Muscle layer of duodenum (tissue), 2 donors: ENCODE data around the gene MAP9.
"Not testable (repeated sequence)": the region's sequence is repeated elsewhere in the genome, so short reads cannot be mapped to it uniquely, and the experiment has no call there.

Experiments used
- H3K27ac ChIP-seq: one replicate; pipeline ENCODE4 v1.7.0; 2013; ENCODE audit warnings: mild to moderate bottlenecking, low read length
- H3K27me3 ChIP-seq: one replicate; pipeline ENCODE4 v1.7.0; 2013; ENCODE audit warnings: low read depth, mild to moderate bottlenecking, control low read depth, low read length
- H3K36me3 ChIP-seq, 2 donors: one replicate each; pipeline ENCODE4 v1.7.0; 2013; ENCODE audit warnings: low read length in 2 of 2, control low read depth in 1 of 2, mild to moderate bottlenecking in 1 of 2; ENCODE audit not compliant: insufficient read depth in 2 of 2, control insufficient read depth in 1 of 2
- H3K4me1 ChIP-seq, 2 donors: one replicate each; pipeline ENCODE4 v1.7.0; 2013; ENCODE audit warnings: low read length in 2 of 2, mild to moderate bottlenecking in 2 of 2, control low read depth in 1 of 2, moderate library complexity in 1 of 2; ENCODE audit not compliant: insufficient read depth in 2 of 2, control insufficient read depth in 1 of 2
- H3K4me3 ChIP-seq, 2 donors: one replicate each; pipeline ENCODE4 v1.7.0; 2013; ENCODE audit warnings: low read length in 2 of 2, low read depth in 1 of 2, mild to moderate bottlenecking in 1 of 2
- H3K9me3 ChIP-seq, 2 donors: one replicate each; pipeline ENCODE4 v1.7.0; 2013; ENCODE audit warnings: low read length in 2 of 2, control low read depth in 1 of 2, mild to moderate bottlenecking in 1 of 2; ENCODE audit not compliant: control insufficient read depth in 1 of 2
- donor health status: healthy.

The MAP9 gene

GRCh38 chr4:155376387-155377268 lies at the start of gene MAP9:
Gene MAP9 (minus strand): TSS chr4:155376965. CDS start chr4:155375850, 1,115 bp downstream.
- Histone ChIP-seq H3K9me3 (no peaks in the 10 kb centered on the region), H3K36me3 (no peaks in the 10 kb centered on the region), H3K4me3 (peak within 1 kb of the TSS; percentile 63 to 79), H3K4me1 (peaks cover 0 to 7% of the 10 kb centered on the region in 2 donors), H3K27ac (peak within 1 kb of the TSS; percentile 5), H3K27me3 (no peaks in the 10 kb centered on the region)

GRCh38 chr4:155424778-155425177 lies 48.0 kb upstream of the MAP9 start:
- peaks cover 0 to 19% of the 10 kb centered on the region in 2 donors for H3K4me1 ChIP-seq
- not testable (repeated sequence) for H3K9me3 ChIP-seq, H3K4me3 ChIP-seq, H3K27ac ChIP-seq, H3K36me3 ChIP-seq, H3K27me3 ChIP-seq

- no peak overlapping the region for H3K4me3 ChIP-seq
- no peak overlapping the region for H3K27ac ChIP-seq
- H3K27me3 ChIP-seq, result no peaks in the 10 kb centered on the region
- H3K4me1 ChIP-seq, result peaks cover 0 to 19% of the 10 kb centered on the region in 2 donors
- H3K36me3 ChIP-seq, result no peaks in the 10 kb centered on the region
- H3K9me3 ChIP-seq, result no peaks in the 10 kb centered on the region
Measured at GRCh38 chr4:155423671-155424070, 46.9 kb upstream of the MAP9 start.

GRCh38 chr4:155419266-155419665 lies 42.5 kb upstream of the MAP9 start:
- Histone ChIP-seq H3K4me1 (no peaks in the 10 kb centered on the region), H3K4me3 (no peak overlapping the region), H3K27me3 (no peaks in the 10 kb centered on the region), H3K36me3 (no peaks in the 10 kb centered on the region), H3K9me3 (no peaks in the 10 kb centered on the region), H3K27ac (no peak overlapping the region)

GRCh38 chr4:155415662-155416061 lies 38.9 kb upstream of the MAP9 start:
- Histone ChIP-seq H3K27ac (no peak overlapping the region), H3K36me3 (no peaks in the 10 kb centered on the region), H3K4me3 (no peak overlapping the region), H3K9me3 (no peaks in the 10 kb centered on the region), H3K4me1 (no peaks in the 10 kb centered on the region), H3K27me3 (no peaks in the 10 kb centered on the region)

- H3K9me3 ChIP-seq, result no peaks in the 10 kb centered on the region
- H3K36me3 ChIP-seq, result no peaks in the 10 kb centered on the region
- H3K4me3 ChIP-seq, result no peak overlapping the region
Measured at GRCh38 chr4:155413451-155413850, 36.7 kb upstream of the MAP9 start.

GRCh38 chr4:155411546-155411945 lies 34.8 kb upstream of the MAP9 start:
- H3K4me3 ChIP-seq, result no peak overlapping the region
- no peaks in the 10 kb centered on the region for H3K36me3 ChIP-seq
- H3K4me1 ChIP-seq, result no peaks in the 10 kb centered on the region
- H3K27me3 ChIP-seq, result no peaks in the 10 kb centered on the region
- no peaks in the 10 kb centered on the region for H3K9me3 ChIP-seq
- H3K27ac ChIP-seq, result no peak overlapping the region

More at GRCh38 chr4:155413451-155413850, 36.7 kb upstream of the MAP9 start:
- Histone ChIP-seq H3K4me1 (no peaks in the 10 kb centered on the region), H3K27me3 (no peaks in the 10 kb centered on the region), H3K27ac (no peak overlapping the region)

GRCh38 chr4:155408796-155409195 lies 32.0 kb upstream of the MAP9 start:
- Histone ChIP-seq H3K27ac (no peak overlapping the region), H3K4me3 (no peak overlapping the region), H3K4me1 (peaks cover 0 to 4% of the 10 kb centered on the region in 2 donors), H3K36me3 (no peaks in the 10 kb centered on the region), H3K27me3 (no peaks in the 10 kb centered on the region), H3K9me3 (no peaks in the 10 kb centered on the region)

- H3K4me3 ChIP-seq, result no peak overlapping the region
- peaks cover 0 to 4% of the 10 kb centered on the region in 2 donors for H3K4me1 ChIP-seq
- H3K27ac ChIP-seq, result no peak overlapping the region
- no peaks in the 10 kb centered on the region for H3K36me3 ChIP-seq
- no peaks in the 10 kb centered on the region for H3K9me3 ChIP-seq
- no peaks in the 10 kb centered on the region for H3K27me3 ChIP-seq
Measured at GRCh38 chr4:155407480-155407879, 30.7 kb upstream of the MAP9 start.

GRCh38 chr4:155405059-155405458 lies 28.3 kb upstream of the MAP9 start:
- H3K27ac ChIP-seq, result no peak overlapping the region
- H3K4me1 ChIP-seq, result peaks cover 0 to 4% of the 10 kb centered on the region in 2 donors
- no peak overlapping the region for H3K4me3 ChIP-seq
- no peaks in the 10 kb centered on the region for H3K9me3 ChIP-seq
- no peaks in the 10 kb centered on the region for H3K36me3 ChIP-seq
- H3K27me3 ChIP-seq, result no peaks in the 10 kb centered on the region

GRCh38 chr4:155403886-155404285 lies 27.1 kb upstream of the MAP9 start:
- no peak overlapping the region for H3K4me3 ChIP-seq
- peaks cover 0 to 4% of the 10 kb centered on the region in 2 donors for H3K4me1 ChIP-seq
- no peaks in the 10 kb centered on the region for H3K27me3 ChIP-seq
- H3K9me3 ChIP-seq, result no peaks in the 10 kb centered on the region
- no peaks in the 10 kb centered on the region for H3K36me3 ChIP-seq
- H3K27ac ChIP-seq, result no peak overlapping the region

GRCh38 chr4:155402941-155403340 lies 26.2 kb upstream of the MAP9 start:
- no peak overlapping the region for H3K27ac ChIP-seq
- H3K4me3 ChIP-seq, result no peak overlapping the region
- H3K36me3 ChIP-seq, result no peaks in the 10 kb centered on the region
- no peaks in the 10 kb centered on the region for H3K27me3 ChIP-seq
- peaks cover 0 to 4% of the 10 kb centered on the region in 2 donors for H3K4me1 ChIP-seq
- H3K9me3 ChIP-seq, result no peaks in the 10 kb centered on the region
